Hematopoietic multipotent progenitor cell treated with erythropoietin and hydrocortisone succinate and interleukin-3 and kit ligand, for 17 days (in vitro differentiated cells): ENCODE results near the gene FBXW11.
"Not testable (repeated sequence)": the region's sequence is repeated elsewhere in the genome, so short reads cannot be mapped to it uniquely, and the experiment has no call there.

Experiments
- DNase-seq: peaks from one replicate; pipeline ENCODE4 v3.0.0-alpha.2; 2015; ENCODE audit warnings: low spot score

FBXW11 gene

GRCh38 chr5:171953860-171954701, 52.4 kb downstream of the FBXW11 start:
- DNase-seq, result peak; percentile 67

DNA sequence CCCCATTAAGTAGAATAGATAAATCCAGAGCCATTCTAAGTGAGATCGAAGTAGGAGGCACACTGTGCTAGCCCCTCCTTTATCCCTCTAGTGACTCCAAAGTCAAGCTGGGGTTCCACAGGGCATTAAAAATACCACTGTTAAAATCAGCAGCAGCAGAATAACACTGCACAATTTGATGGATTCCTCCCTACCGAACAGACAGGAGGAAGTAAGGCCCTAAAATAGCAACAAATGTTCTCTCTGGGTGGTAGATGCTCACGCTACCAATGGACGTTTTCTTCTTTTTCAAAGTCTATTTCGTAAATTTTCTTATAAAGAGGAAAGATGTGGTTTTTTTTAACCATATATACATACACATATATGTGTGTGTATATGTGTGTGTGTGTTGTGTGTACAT, 54.4 kb downstream of the FBXW11 start:
- DNase-seq, result no peak

- no peak for DNase-seq
Measured at GRCh38 chr5:171951218-171951617, 55.2 kb downstream of the FBXW11 start.

DNA sequence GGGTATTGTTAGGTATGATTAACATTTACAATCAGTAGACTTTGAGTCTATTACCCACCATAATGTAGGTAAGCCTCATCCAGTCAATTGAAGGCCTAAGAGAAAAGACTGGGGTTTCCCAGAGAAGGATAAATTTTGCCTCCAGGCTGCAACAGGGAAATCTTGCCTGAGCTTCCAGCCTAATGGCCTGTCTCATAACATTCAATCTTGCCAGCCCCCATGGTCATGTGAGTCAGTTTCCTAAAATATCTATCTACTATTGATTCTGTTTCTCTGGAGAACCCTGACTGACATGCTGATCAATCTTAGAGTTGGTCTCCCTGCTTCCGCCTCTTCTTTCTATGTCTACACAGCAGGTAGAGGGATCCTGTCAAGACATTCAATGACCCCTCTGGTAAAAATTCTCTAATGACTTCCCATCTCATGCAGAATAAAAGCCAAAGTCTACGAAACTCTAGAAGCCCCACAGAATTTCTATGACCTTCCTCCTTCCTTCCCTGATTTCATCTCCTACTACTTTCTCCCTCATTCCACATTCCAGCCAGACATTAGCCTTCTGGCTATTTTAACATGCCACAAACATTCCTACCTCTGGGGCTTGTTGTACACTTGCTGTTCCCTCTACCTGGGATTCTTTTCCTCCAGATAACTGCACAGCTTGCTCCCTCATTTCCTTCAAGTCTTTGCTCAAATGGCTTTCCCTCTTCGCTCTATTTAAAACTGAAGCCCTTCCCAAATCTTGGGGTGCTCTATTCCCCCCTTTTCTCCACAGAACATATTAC, 60.2 kb downstream of the FBXW11 start:
- no peak for DNase-seq

GRCh38 chr5:171945476-171945875, 61.0 kb downstream of the FBXW11 start:
- DNase-seq, result no peak

GRCh38 chr5:171945066-171945465, 61.4 kb downstream of the FBXW11 start:
- no peak for DNase-seq

DNA sequence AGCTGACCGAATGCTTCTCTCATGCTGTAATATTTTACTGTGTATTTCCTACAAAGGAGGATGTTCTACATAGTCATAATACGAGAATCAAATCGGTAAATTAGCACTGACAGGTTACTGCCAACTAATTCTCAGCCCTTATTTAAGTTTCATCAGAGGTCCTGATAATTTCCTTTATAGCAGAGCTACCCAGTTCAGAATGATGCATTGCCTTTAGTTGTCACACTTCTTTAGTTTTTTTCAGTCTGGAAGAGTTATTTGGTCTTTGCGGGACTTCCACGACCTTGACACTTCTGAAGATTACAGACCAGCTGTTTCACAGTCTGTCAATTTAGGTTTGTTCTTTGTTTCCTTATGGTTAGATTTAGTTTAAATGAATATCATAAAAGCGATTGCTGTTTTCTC, 64.3 kb downstream of the FBXW11 start:
- not testable (repeated sequence) for DNase-seq

- not testable (repeated sequence) for DNase-seq
Measured at GRCh38 chr5:171941675-171942074, 64.8 kb downstream of the FBXW11 start.

DNA sequence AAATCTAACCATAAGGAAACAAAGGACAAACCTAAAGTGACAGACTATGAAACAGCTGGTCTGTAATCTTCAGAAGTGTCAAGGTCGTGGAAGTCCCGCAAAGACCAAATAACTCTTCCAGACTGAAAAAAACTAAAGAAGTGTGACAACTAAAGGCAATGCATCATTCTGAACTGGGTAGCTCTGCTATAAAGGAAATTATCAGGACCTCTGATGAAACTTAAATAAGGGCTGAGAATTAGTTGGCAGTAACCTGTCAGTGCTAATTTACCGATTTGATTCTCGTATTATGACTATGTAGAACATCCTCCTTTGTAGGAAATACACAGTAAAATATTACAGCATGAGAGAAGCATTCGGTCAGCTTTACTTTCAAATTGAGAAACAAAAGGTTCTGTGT, 65.2 kb downstream of the FBXW11 start:
- not testable (repeated sequence) for DNase-seq

DNA sequence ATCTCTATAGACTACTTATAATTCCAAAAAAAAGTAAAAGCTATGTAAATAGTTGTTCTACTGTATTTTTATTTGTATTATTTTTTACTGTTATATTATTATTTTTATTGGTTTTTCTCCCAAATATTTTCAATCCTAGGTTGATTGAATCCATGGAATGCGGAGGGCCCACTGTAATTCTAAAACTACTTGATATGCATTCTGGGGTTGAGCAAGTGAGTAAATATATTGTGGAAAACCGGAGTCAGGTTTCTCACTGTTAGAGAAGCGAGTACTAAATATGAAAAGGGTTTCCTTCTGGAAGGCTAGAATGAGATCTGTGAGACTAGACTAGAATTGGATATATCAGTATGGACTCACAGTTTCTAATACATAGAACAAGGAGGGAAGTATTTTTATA, 66.5 kb downstream of the FBXW11 start:
- DNase-seq, result no peak

- DNase-seq, result no peak
Measured at GRCh38 chr5:171938358-171938757, 68.1 kb downstream of the FBXW11 start.

GRCh38 chr5:171937351-171937750, 69.1 kb downstream of the FBXW11 start:
- no peak for DNase-seq

GRCh38 chr5:171934586-171934985, 71.9 kb downstream of the FBXW11 start:
- no peak for DNase-seq

- no peak for DNase-seq
Measured at GRCh38 chr5:171931163-171931562, 75.3 kb downstream of the FBXW11 start.

DNA sequence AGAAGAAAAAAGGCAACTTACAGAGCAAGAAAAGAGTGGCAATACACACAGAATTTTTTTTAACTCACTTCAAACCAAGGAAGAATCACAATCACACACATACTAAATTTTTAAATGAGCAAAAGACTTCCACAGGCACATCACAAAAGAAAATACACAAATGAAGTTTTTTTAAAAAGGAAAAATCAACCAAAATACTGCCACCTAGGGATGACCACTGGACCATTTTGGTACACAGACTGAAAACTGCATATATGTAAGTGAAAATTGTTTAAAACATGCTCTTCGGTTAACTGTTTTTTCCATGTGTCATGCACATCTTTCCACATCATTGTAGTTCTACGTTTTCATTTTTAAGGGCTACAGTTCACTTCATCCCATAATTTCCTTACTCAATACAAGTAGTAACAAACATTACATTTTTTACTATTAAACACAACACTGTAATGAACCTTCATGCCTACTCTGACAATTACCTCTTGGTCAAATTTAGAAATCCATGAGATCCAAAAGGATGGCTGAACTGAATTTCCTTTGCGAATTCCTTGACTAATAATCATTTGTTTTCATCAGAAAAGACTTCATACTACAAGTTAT, 79.0 kb downstream of the FBXW11 start:
- DNase-seq, result no peak

- no peak for DNase-seq
Measured at GRCh38 chr5:171926311-171926710, 80.1 kb downstream of the FBXW11 start.

DNA sequence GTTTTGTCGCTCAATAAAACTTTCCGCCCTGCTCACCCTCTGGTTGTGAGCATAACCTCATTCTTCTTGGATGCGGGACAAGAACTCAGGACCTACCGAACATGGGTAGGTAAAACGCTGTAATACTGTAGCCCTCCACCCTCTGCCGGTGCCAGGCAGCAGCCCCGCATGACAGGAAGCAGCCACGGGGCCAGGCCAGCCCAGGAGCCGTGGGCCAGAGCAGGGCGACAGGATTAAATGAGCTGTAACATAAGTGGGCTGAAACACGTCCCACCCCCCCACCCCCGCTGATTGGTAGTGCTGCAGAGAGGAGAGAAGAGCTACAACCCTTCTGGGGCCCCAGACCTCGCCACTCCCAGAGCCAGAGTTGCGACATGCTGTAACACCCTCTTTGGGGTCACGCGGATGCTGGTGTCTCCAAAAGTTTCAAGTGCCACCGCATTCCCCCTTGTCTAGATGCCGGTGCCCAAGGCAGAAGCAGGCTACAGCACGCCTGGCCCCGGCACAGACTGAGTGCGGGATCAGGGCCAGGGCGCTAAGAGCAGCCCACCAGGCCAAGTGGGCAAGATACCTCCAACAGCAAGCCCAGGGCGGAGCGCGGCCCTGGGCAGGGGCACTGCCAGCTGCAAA, 81.8 kb downstream of the FBXW11 start:
- DNase-seq, result no peak

DNA sequence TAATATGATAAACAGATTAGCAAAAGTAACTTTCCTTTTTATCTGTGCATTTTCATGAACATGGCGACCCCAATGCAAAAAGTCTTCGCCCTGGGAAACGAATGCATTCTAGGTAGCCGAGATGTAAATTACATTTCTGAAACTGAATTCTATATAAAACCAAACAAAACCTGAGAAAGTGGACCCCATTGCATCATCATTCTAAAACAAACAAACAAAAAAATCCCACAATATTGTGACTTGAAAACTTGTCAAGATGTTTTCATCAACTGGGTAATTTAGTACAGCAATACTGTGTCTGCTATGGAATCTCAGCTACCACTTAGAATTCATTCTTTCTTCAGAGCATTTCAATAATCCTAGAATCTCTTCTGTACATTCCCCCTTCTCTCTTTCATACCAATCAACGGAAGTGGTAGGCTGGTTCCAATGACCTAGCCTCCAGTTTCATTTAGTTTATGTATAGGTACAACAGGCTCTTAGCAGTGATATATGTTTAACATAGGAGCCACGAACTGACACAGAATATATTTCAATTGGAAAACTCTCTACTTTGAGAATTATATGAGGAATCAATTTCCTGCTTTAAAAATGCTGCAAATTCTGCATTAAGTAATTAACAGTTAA, 85.6 kb downstream of the FBXW11 start:
- no peak for DNase-seq

DNA sequence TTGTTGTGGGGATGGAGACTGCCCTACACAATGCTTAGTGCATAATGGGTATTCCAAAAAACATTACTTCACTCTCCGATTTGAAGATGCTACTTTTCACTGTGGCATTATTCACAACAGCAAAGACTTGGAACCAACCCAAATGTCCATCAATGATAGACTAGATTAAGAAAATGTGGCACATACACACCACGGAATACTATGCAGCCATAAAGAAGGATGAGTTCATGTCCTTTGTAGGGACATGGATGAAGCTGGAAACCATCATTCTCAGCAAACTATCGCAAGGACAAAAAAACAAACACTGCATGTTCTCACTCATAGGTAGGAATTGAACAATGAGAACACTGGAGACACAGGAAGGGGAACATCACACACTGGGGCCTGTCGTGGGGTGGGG, 90.7 kb downstream of the FBXW11 start:
- not testable (repeated sequence) for DNase-seq

- DNase-seq, result no peak
Measured at GRCh38 chr5:171914726-171915338, 91.6 kb downstream of the FBXW11 start.

DNA sequence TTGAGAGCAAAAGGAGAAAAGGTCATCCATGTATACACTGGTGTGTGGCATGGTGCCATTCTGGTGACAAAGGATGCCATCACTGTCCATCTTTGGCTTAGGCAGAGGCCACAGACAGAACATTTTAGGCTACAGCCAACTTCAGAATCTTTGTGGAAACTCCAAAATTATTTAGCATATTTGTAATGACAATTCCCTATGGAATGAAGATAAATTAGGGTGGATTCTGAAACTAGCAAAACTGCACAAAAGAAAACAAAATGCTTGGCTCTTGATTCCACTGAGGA, 92.5 kb downstream of the FBXW11 start:
- no peak for DNase-seq

DNA sequence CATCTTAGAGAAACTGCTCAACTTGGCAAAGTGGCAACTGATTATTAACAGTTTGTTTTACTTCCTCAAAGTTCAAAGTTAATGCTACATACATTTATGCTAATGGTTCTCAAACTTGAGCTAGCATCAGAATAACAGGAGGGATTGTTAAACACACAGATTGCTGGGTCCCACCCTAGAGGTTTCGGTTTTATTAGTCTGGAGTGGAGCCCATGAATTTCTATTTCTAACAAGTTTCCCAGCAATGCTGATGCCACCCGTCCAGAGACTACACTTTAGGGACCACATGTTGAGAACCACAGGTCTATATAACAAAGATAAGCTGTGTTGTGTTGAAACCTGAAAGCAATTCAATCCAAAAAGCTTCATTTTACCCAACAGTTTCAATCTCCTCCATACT, 95.3 kb downstream of the FBXW11 start:
- no peak for DNase-seq
